Prostate gland (tissue), 2 donors: ENCODE results near the gene ZNF207.

Experiments used
- POLR2A ChIP-seq: fragments of 450-650 bp; IDR thresholded peaks from one replicate; pipeline ENCODE4 v1.6.1; 2016; ENCODE audit warnings: antibody characterized with exemption, mild to moderate bottlenecking
- POLR2AphosphoS5 ChIP-seq: sonication (generic); formaldehyde crosslinking; IDR thresholded peaks from one replicate; pipeline ENCODE4 v1.6.1; 2017; ENCODE audit warnings: antibody characterized with exemption
- TF ChIP-seq, protein P1 (sequence below), 4 experiments: fragments of 200-600 bp in 2 of 4; fragments of 450-650 bp in 2 of 4; sonication (generic) in 2 of 4; IDR thresholded peaks; 1 replicate in 3 of 4; 2 replicates in 1 of 4; pipeline ENCODE4 v1.5.1; 2016 to 2019; ENCODE audit warnings: antibody characterized with exemption in 4 of 4, mild to moderate bottlenecking in 2 of 4, moderate library complexity in 2 of 4

DNA sequence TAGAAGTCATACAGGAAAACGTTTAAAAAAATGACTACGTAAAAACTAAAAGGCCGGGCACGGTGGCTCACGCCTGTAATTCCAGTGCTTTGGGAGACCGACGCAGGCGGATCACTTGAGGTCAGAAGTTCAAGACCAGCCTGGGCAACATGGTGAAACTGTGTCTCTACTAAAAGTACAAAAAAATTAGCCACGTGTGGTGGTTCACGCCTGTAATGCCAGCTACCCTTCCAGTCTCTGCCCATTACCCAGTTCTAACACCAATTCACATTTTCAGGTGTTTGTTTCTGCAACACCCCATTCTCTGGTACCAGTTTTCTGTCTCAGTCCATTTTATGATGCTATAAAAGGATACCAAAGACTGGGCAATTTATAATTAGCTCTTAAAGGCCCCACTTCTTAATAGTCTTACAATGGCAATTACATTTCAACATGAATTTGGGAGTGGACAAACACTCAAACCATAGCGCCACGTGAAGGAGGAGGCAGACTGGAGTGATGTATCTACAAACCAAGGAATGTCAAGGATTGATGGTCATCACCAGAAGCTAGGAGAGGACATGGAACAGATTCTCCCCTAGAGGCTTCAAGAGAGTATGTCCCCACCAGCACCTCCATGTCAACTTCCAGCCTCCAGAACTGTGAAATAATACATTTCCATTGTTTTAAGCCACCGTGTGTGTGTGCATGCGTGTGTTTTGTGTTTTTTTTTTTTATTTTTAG is 7.2 kb upstream of the ZNF207 start:
- TF ChIP-seq POLR2A (no peak), POLR2AphosphoS5 (no peak)
- TF ChIP-seq, protein P1, sequence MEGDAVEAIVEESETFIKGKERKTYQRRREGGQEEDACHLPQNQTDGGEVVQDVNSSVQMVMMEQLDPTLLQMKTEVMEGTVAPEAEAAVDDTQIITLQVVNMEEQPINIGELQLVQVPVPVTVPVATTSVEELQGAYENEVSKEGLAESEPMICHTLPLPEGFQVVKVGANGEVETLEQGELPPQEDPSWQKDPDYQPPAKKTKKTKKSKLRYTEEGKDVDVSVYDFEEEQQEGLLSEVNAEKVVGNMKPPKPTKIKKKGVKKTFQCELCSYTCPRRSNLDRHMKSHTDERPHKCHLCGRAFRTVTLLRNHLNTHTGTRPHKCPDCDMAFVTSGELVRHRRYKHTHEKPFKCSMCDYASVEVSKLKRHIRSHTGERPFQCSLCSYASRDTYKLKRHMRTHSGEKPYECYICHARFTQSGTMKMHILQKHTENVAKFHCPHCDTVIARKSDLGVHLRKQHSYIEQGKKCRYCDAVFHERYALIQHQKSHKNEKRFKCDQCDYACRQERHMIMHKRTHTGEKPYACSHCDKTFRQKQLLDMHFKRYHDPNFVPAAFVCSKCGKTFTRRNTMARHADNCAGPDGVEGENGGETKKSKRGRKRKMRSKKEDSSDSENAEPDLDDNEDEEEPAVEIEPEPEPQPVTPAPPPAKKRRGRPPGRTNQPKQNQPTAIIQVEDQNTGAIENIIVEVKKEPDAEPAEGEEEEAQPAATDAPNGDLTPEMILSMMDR (IDR thresholded peaks at IDR 0.05) = no peak
